Vagina (tissue), 2 donors: ENCODE results near the gene CHN2. TPM values are rescaled to one million over a fixed set of nuclear protein-coding genes. Genes with fewer than 3 reads are reported as not detected.

ENCODE experiments used
- DNase-seq, 2 donors: peaks; one replicate each; pipeline ENCODE4 v3.0.0-alpha.2; 2017; ENCODE audit errors: extremely low spot score in 2 of 2
- H3K27ac ChIP-seq: fragments of 200-600 bp; sonication (generic); one replicate; pipeline ENCODE4 v1.5.1; 2019
- H3K27me3 ChIP-seq: fragments of 200-600 bp; sonication (generic); one replicate; pipeline ENCODE4 v1.5.1; 2019
- H3K36me3 ChIP-seq, 2 donors: fragments of 200-600 bp; sonication (generic); one replicate each; pipeline ENCODE4 v1.5.1; 2017 to 2019
- H3K4me1 ChIP-seq: fragments of 200-600 bp; sonication (generic); one replicate; pipeline ENCODE4 v1.5.1; 2019
- H3K4me3 ChIP-seq, 2 donors: fragments of 200-600 bp; sonication (generic); 1 replicate in 1 of 2; 2 replicates in 1 of 2; pipeline ENCODE4 v1.5.1; 2016 to 2019
- H3K9me3 ChIP-seq: fragments of 200-600 bp; sonication (generic); one replicate; pipeline ENCODE4 v1.5.1; 2019
- POLR2A ChIP-seq, 2 donors: fragments of 450-650 bp; IDR thresholded peaks; one replicate each; pipeline ENCODE4 v1.6.1; 2017; ENCODE audit warnings: antibody characterized with exemption in 2 of 2, mild to moderate bottlenecking in 2 of 2, moderate library complexity in 2 of 2
- POLR2AphosphoS5 ChIP-seq, 2 donors: sonication (generic); formaldehyde crosslinking; IDR thresholded peaks; one replicate each; pipeline ENCODE4 v1.9.0; 2017; ENCODE audit warnings: antibody characterized with exemption in 2 of 2, mild to moderate bottlenecking in 2 of 2, low read depth in 1 of 2; ENCODE audit not compliant: insufficient read depth in 1 of 2
- intact Hi-C: fragments of 100-400 bp; cut with DNase I; formaldehyde crosslinking; loops from one replicate; pipeline ENCODE4 v1.15.1; 2023
- total RNA-seq: library from RNA; depleted of rRNA; stranded (reverse); fragments of >200 nt; gene quantifications from one replicate; pipeline ENCODE4 v1.2.3, GENCODE V29; 2016
- TF ChIP-seq, protein P1 (sequence below), 3 experiments: fragments of 450-650 bp in 2 of 3; fragments of 200-600 bp in 1 of 3; sonication (generic) in 1 of 3; IDR thresholded peaks; one replicate each; pipeline ENCODE4 v1.5.1; 2017 to 2019; ENCODE audit warnings: antibody characterized with exemption in 3 of 3, mild to moderate bottlenecking in 2 of 3, moderate library complexity in 2 of 3

Gene CHN2
- total RNA-seq, 1 donor from 2014 or later: 11.0 TPM

DNA sequence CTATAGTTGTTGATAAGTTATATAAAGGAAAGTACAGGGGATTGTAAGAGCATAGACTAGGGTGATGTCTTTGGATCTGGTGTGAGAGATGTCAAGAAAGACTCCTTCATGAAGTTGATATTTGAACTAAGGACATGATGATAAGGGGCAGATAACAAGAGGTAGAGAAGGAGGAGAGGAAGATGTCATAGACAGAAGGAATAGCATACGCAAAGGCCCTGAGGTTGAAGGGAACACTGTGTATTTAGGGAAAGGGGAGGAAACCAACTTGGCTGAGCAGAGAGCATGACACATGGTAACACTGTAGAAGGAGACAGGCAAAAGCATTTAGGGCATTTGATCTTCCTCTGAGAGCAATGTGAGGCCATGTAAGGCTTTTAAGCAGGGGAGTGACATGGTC is 170.8 kb downstream of the CHN2 start:
- Histone ChIP-seq H3K9me3 (no peaks in the 10 kb centered on the region), H3K4me1 (peaks cover 7% of the 10 kb centered on the region), H3K27me3 (no peaks in the 10 kb centered on the region), H3K4me3 (no peak overlapping the region), H3K36me3 (no peaks in the 10 kb centered on the region), H3K27ac (no peak overlapping the region)
- intact Hi-C loops: no loop called here
- no peak for DNase-seq
- no peak for TF ChIP-seq POLR2AphosphoS5 (IDR thresholded peaks at IDR 0.05; ENCODE audit: insufficient read depth in 1 of 2, low read depth in 1 of 2)
- TF ChIP-seq, protein P1, sequence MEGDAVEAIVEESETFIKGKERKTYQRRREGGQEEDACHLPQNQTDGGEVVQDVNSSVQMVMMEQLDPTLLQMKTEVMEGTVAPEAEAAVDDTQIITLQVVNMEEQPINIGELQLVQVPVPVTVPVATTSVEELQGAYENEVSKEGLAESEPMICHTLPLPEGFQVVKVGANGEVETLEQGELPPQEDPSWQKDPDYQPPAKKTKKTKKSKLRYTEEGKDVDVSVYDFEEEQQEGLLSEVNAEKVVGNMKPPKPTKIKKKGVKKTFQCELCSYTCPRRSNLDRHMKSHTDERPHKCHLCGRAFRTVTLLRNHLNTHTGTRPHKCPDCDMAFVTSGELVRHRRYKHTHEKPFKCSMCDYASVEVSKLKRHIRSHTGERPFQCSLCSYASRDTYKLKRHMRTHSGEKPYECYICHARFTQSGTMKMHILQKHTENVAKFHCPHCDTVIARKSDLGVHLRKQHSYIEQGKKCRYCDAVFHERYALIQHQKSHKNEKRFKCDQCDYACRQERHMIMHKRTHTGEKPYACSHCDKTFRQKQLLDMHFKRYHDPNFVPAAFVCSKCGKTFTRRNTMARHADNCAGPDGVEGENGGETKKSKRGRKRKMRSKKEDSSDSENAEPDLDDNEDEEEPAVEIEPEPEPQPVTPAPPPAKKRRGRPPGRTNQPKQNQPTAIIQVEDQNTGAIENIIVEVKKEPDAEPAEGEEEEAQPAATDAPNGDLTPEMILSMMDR (IDR thresholded peaks at IDR 0.05): no peak
- no peak for TF ChIP-seq POLR2A (IDR thresholded peaks at IDR 0.05)

DNA sequence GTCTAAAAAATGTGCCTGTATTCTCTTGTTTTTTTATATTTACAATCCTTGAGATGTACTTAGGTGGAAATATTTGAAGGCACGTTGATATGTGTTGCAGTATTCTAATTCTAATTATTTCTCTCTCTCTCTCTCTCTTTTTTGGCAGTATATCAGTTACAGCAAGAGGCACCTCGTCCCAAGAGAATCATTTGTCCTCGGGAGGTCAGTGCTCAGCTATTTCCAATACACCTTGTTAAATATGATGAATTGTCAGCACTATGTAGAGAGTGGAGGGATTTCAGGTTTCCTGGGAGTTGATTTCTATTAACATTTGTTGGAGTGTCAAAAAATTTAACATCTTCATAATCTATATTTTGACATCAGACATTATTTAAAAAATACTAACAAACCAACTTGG is 173.2 kb downstream of the CHN2 start:
- Histone ChIP-seq H3K4me1 (peaks cover 10% of the 10 kb centered on the region), H3K27me3 (no peaks in the 10 kb centered on the region), H3K9me3 (no peaks in the 10 kb centered on the region), H3K27ac (no peak overlapping the region), H3K36me3 (no peaks in the 10 kb centered on the region), H3K4me3 (no peak overlapping the region)
- TF ChIP-seq POLR2A (IDR thresholded peaks at IDR 0.05): no peak
- no peak for TF ChIP-seq POLR2AphosphoS5 (IDR thresholded peaks at IDR 0.05; ENCODE audit: insufficient read depth in 1 of 2, low read depth in 1 of 2)
- TF ChIP-seq, protein P1 (IDR thresholded peaks at IDR 0.05): no peak
- intact Hi-C loops: no loop called here
- DNase-seq: no peak

DNA sequence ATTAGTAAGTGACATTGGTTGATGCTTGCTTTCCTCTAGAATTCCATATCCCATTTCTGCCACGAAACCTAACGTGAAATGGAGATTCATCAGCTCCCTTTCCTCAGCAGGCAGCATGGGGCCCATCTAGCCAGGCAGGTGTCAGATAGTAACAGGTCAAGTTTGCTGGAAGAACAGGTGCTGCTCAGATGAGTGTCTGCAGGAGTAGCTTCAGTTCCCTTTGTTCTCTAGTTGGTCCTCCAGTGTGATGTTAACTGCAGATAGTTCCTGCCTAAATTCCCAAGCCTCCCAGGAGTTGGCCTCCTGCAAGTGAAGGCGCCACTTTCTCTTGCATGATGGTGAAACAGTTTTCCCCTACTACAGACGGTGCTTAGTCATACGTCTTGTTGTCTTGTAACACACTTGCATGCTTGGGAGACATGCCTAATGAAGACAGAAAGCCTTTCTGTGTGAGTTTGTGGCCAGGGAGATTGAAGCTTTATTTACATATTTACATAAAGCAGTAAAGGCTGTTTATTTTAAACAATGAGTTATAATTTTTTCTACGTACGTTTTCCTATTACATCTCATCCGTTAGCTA is 175.4 kb downstream of the CHN2 start:
- TF ChIP-seq, protein P1 (IDR thresholded peaks at IDR 0.05): no peak
- TF ChIP-seq POLR2A (IDR thresholded peaks at IDR 0.05) (no peak), POLR2AphosphoS5 (IDR thresholded peaks at IDR 0.05; ENCODE audit: insufficient read depth in 1 of 2, low read depth in 1 of 2) (no peak)
- DNase-seq: no peak
- H3K4me1 ChIP-seq: peaks cover 10% of the 10 kb centered on the region

DNA sequence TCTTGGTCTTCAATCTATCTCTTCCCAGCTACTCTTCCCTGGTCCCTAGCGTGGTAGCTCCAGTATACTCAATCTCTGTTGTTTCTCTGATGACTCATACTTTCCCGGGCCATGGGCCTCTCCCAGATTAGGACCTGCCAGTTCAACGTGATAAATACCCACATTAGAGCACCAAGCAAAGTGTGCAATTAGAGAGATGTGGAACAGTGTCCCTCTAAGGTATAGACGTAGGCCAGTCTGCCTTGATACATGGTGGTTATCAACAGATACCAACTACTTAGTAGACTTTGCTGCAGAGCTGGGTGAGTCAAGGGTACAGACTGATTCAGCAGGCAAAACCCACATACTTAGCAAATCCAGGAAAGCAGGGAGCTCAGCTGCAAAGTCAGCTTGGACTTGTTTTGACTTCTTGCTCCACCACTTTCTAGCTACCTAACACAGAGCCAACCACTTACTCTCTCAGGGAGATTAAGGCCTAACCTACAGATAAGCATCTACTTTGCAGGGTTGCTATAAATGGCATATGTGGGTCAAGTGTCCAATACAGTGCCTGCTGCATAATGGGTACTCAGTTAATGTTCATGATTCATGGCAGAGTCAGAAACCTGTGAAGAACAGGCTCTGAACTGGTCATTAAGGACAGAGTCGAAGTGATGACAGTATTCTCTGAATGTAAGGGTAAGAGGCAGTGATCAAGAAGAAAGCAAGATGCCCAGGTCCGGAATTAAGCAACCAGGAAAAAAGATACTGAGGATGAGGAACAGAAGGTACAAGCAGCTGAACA is 176.1 kb downstream of the CHN2 start:
- intact Hi-C loops: no loop called here
- Histone ChIP-seq H3K27ac (no peak overlapping the region), H3K36me3 (no peaks in the 10 kb centered on the region), H3K4me1 (peaks cover 10% of the 10 kb centered on the region), H3K27me3 (no peaks in the 10 kb centered on the region), H3K9me3 (no peaks in the 10 kb centered on the region), H3K4me3 (no peak overlapping the region)
- no peak for DNase-seq
- TF ChIP-seq, protein P1 (IDR thresholded peaks at IDR 0.05): no peak
- TF ChIP-seq POLR2A (IDR thresholded peaks at IDR 0.05) (no peak), POLR2AphosphoS5 (IDR thresholded peaks at IDR 0.05; ENCODE audit: insufficient read depth in 1 of 2, low read depth in 1 of 2) (no peak)

More for the DNA sequence above, 175.4 kb downstream of the CHN2 start:
- intact Hi-C loops: no loop called here
- Histone ChIP-seq H3K36me3 (no peaks in the 10 kb centered on the region), H3K4me3 (no peak overlapping the region), H3K27me3 (no peaks in the 10 kb centered on the region), H3K9me3 (no peaks in the 10 kb centered on the region), H3K27ac (no peak overlapping the region)

DNA sequence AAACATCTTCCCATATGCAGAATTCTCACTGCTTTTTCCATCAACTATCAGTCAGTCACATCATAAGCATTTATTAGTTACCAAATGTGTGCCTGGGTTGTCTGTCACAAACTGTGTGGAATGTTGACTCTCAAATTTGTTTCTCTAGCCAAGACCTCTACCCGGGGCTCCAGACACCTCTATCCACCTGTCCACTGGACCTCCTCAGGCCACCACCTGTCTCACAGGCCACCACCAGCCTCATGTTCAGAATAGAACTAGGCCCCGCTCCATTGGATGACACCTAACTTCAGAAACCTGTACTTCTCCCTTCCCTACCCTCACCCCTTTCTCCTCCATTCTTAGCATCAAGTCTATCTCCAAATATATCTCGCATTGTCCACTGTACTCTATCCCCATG is 176.9 kb downstream of the CHN2 start:
- no peak overlapping the region for H3K27ac ChIP-seq

More for the DNA sequence above, 176.9 kb downstream of the CHN2 start:
- intact Hi-C loops: no loop called here
- TF ChIP-seq POLR2AphosphoS5 (IDR thresholded peaks at IDR 0.05; ENCODE audit: insufficient read depth in 1 of 2, low read depth in 1 of 2): no peak
- TF ChIP-seq, protein P1 (IDR thresholded peaks at IDR 0.05): no peak
- no peak for TF ChIP-seq POLR2A (IDR thresholded peaks at IDR 0.05)
- no peaks in the 10 kb centered on the region for H3K27me3 ChIP-seq
- H3K36me3 ChIP-seq: no peaks in the 10 kb centered on the region
- DNase-seq: no peak
- no peaks in the 10 kb centered on the region for H3K9me3 ChIP-seq
- H3K4me1 ChIP-seq: peaks cover 16% of the 10 kb centered on the region
- no peak overlapping the region for H3K4me3 ChIP-seq
